ENCODE measurements around the gene TTC33. TPM values are rescaled to one million over a fixed set of nuclear protein-coding genes. Genes with fewer than 3 reads are reported as not detected.

The TTC33 gene
- total RNA-seq, 1 experiment from 2014 or later = 12.6 TPM

- Histone ChIP-seq H3K4me1 (ENCODE audit: control insufficient read depth, insufficient read depth, low read length) (no peaks in the 10 kb centered on the region), H3K4me3 (ENCODE audit: low read depth in 2 of 2, low read length in 2 of 2) (no peak overlapping the region), H3K36me3 (ENCODE audit: control insufficient read depth, insufficient read depth, low read length) (no peaks in the 10 kb centered on the region), H3K27me3 (ENCODE audit: control insufficient read depth, insufficient read depth, low read length) (no peaks in the 10 kb centered on the region), H3K27ac (ENCODE audit: low read length) (no peak overlapping the region), H3K9me3 (ENCODE audit: control insufficient read depth, insufficient read depth, low read depth, low read length) (no peaks in the 10 kb centered on the region)
- POLR2A ChIA-PET = no interaction called here
- intact Hi-C loops (cut with micrococcal nuclease; ENCODE audit: unreplicated experiment) (no loop called here), in situ Hi-C loops (cut with HindIII; ENCODE audit: low pct_unique_long_range_greater_than_20kb, low sequenced_read_pairs) (no loop called here)
- ATAC-seq (no peak), DNase-seq (ENCODE audit: low read depth, low spot score) (no peak)
- TF ChIP-seq REST (IDR thresholded peaks at IDR 0.05; ENCODE audit: insufficient read depth in 1 of 2, low read depth in 2 of 2, low read length in 1 of 2) (no peak), TCF7L2 (IDR thresholded peaks at IDR 0.05; ENCODE audit: low read depth, low read length) (no peak), POLR2AphosphoS5 (IDR thresholded peaks at IDR 0.05; ENCODE audit: low read depth, low read length) (no peak), SIN3A (IDR thresholded peaks at IDR 0.05; ENCODE audit: borderline replicate concordance, insufficient read depth, low read depth, low read length) (no peak)
- TF ChIP-seq, protein P1, sequence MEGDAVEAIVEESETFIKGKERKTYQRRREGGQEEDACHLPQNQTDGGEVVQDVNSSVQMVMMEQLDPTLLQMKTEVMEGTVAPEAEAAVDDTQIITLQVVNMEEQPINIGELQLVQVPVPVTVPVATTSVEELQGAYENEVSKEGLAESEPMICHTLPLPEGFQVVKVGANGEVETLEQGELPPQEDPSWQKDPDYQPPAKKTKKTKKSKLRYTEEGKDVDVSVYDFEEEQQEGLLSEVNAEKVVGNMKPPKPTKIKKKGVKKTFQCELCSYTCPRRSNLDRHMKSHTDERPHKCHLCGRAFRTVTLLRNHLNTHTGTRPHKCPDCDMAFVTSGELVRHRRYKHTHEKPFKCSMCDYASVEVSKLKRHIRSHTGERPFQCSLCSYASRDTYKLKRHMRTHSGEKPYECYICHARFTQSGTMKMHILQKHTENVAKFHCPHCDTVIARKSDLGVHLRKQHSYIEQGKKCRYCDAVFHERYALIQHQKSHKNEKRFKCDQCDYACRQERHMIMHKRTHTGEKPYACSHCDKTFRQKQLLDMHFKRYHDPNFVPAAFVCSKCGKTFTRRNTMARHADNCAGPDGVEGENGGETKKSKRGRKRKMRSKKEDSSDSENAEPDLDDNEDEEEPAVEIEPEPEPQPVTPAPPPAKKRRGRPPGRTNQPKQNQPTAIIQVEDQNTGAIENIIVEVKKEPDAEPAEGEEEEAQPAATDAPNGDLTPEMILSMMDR (IDR thresholded peaks at IDR 0.05) = no peak
- CTCF ChIA-PET = no interaction called here
- no TSS peak for BruUV-seq (replicated peaks)
Measured at GRCh38 chr5:40503439-40503838, 252.3 kb downstream of the TTC33 start.

DNA sequence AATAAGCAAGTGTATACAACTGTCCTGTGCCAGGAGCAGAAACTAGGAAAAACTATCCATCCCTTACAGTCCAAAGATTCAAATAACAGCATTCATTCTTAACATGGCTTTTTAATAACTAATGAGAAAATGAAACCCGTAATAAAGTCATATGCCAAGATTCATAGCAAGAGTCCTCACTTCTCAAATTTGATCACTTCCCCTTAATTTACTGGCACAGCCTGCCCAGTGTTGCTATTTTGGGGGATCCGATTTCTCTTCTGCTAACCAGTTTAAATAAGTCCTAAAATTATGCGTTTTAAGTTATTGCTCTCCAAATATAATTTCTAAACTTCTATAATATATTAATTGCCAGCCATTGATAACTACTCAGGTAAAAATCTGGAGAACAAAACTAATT, 253.0 kb downstream of the TTC33 start:
- ChIA-PET CTCF (no interaction called here), POLR2A (no interaction called here)
- DNase-seq (ENCODE audit: low read depth, low spot score) (no peak), ATAC-seq (no peak)
- no peaks in the 10 kb centered on the region for H3K27me3 ChIP-seq (ENCODE audit: control insufficient read depth, insufficient read depth, low read length)
- H3K4me1 ChIP-seq (ENCODE audit: control insufficient read depth, insufficient read depth, low read length) = no peaks in the 10 kb centered on the region
- no peak overlapping the region for H3K27ac ChIP-seq (ENCODE audit: low read length)
- TF ChIP-seq TCF7L2 (IDR thresholded peaks at IDR 0.05; ENCODE audit: low read depth, low read length) = no peak
- no peak for TF ChIP-seq POLR2AphosphoS5 (IDR thresholded peaks at IDR 0.05; ENCODE audit: low read depth, low read length)
- H3K36me3 ChIP-seq (ENCODE audit: control insufficient read depth, insufficient read depth, low read length) = no peaks in the 10 kb centered on the region
- intact Hi-C loops (cut with micrococcal nuclease; ENCODE audit: unreplicated experiment) = no loop called here
- in situ Hi-C loops (cut with HindIII; ENCODE audit: low pct_unique_long_range_greater_than_20kb, low sequenced_read_pairs) = no loop called here
- no TSS peak for BruUV-seq (replicated peaks)
- H3K9me3 ChIP-seq (ENCODE audit: control insufficient read depth, insufficient read depth, low read depth, low read length) = no peaks in the 10 kb centered on the region
- no peak overlapping the region for H3K4me3 ChIP-seq (ENCODE audit: low read depth in 2 of 2, low read length in 2 of 2)

DNA sequence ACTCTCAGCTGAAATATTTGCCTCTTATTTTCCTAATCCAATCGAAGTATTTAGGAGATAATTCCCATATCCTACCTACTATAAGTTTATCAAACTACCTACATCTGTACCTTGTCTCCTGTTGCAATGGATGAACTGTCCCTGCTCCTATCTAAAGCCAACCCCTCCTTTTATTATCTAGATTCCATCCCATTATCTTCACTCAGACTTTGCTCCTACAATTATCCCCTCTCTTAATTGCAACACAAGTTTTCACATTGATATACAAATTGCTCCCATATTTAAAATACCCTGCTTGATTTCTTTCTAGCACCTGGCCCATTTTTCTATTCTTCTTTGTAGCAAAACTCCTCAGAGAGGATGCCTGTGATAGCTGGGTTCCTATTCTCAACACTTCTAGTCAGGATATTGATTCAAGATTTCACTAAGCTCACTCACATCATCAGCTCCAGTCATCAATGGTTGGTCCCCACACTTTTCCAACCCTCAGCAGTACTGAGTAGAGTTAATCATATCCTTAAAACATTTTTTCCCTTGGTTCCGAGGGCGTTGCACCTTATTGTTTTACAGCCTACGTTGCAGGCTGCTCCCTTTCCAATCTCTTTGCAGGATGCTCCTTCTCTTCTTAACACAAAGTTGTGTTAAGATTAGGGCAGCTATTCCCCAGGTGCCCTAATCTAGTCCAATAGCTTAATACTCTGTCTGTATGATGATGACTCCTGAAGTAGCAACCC, 253.9 kb downstream of the TTC33 start:
- intact Hi-C loops (cut with micrococcal nuclease; ENCODE audit: unreplicated experiment) (no loop called here), in situ Hi-C loops (cut with HindIII; ENCODE audit: low pct_unique_long_range_greater_than_20kb, low sequenced_read_pairs) (no loop called here)
- no TSS peak for BruUV-seq (replicated peaks)

More for the DNA sequence above, 253.9 kb downstream of the TTC33 start:
- Histone ChIP-seq H3K4me1 (ENCODE audit: control insufficient read depth, insufficient read depth, low read length) (no peaks in the 10 kb centered on the region), H3K27me3 (ENCODE audit: control insufficient read depth, insufficient read depth, low read length) (no peaks in the 10 kb centered on the region), H3K9me3 (ENCODE audit: control insufficient read depth, insufficient read depth, low read depth, low read length) (no peaks in the 10 kb centered on the region), H3K4me3 (ENCODE audit: low read depth in 2 of 2, low read length in 2 of 2) (no peak overlapping the region), H3K36me3 (ENCODE audit: control insufficient read depth, insufficient read depth, low read length) (no peaks in the 10 kb centered on the region), H3K27ac (ENCODE audit: low read length) (no peak overlapping the region)
- ATAC-seq = no peak
- DNase-seq (ENCODE audit: low read depth, low spot score) = no peak
- ChIA-PET CTCF (no interaction called here), POLR2A (no interaction called here)
- TF ChIP-seq, protein P1 (IDR thresholded peaks at IDR 0.05) = no peak
